ENCODE measurements around the gene CPSF6. TPM values are rescaled to one million over a fixed set of nuclear protein-coding genes. Genes with fewer than 3 reads are reported as not detected.
"Not testable (repeated sequence)": the region's sequence is repeated elsewhere in the genome, so short reads cannot be mapped to it uniquely, and the experiment has no call there.

CPSF6 gene
- total RNA-seq, 1 experiment from 2014 or later: 93.8 TPM

DNA sequence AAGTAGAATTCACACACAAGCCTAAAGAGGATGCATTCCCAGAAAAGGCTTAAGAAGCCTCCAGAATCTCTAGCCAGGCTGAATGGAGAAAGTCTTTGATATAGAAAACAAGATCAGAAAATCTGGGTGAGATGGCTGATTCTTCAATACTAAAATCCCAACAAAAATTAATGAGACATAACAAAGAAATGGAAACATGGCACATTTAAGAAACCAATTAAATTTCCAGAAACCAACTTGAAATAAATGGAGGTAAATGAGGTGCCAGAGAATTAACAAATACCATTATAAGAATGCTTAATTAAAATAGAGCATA, 51.9 kb downstream of the CPSF6 start:
- no peaks in the 10 kb centered on the region; the same call in 1 of the 2 replicates for H4K20me1 ChIP-seq (ENCODE audit: insufficient read depth, low read depth, low read length)
- DNase-seq: no peak
- H3K4me2 ChIP-seq (ENCODE audit: low read depth, low read length, poor library complexity, severe bottlenecking): no peak overlapping the region
- H3K27ac ChIP-seq (ENCODE audit: low read length): no peak overlapping the region
- H3K79me2 ChIP-seq (ENCODE audit: low read length): no peaks in the 10 kb centered on the region
- no peaks in the 10 kb centered on the region for H3K9me3 ChIP-seq (ENCODE audit: low read length)
- H3K9me2 ChIP-seq (replicated peaks; ENCODE audit: insufficient read depth, low read length): no peaks in the 10 kb centered on the region
- no peaks in the 10 kb centered on the region for H3K4me1 ChIP-seq (ENCODE audit: low read length)
- H3K36me3 ChIP-seq (ENCODE audit: insufficient read depth, low read length): no peaks in the 10 kb centered on the region
- no peak overlapping the region for H3K4me3 ChIP-seq (ENCODE audit: low read length)
- no peak overlapping the region for H2AFZ ChIP-seq (ENCODE audit: low read length)
- H3K9ac ChIP-seq (ENCODE audit: low read length): no peak overlapping the region
- no peaks in the 10 kb centered on the region for H3K27me3 ChIP-seq (ENCODE audit: low read length)

GRCh38 chr12:69298133-69298532, 58.8 kb downstream of the CPSF6 start:
- Histone ChIP-seq H3K9me3 (ENCODE audit: low read length) (no peaks in the 10 kb centered on the region), H2AFZ (ENCODE audit: low read length) (no peak overlapping the region), H3K4me2 (ENCODE audit: low read depth, low read length, poor library complexity, severe bottlenecking) (no peak overlapping the region), H3K36me3 (ENCODE audit: insufficient read depth, low read length) (no peaks in the 10 kb centered on the region), H3K4me1 (ENCODE audit: low read length) (no peaks in the 10 kb centered on the region), H3K9me2 (replicated peaks; ENCODE audit: insufficient read depth, low read length) (no peaks in the 10 kb centered on the region), H3K9ac (ENCODE audit: low read length) (no peak overlapping the region), H4K20me1 (ENCODE audit: insufficient read depth, low read depth, low read length) (no peaks in the 10 kb centered on the region), H3K27ac (ENCODE audit: low read length) (no peak overlapping the region), H3K79me2 (ENCODE audit: low read length) (no peaks in the 10 kb centered on the region), H3K27me3 (ENCODE audit: low read length) (no peaks in the 10 kb centered on the region), H3K4me3 (ENCODE audit: low read length) (no peak overlapping the region)
- peak; percentile 31 for DNase-seq

- no peak overlapping the region for H2AFZ ChIP-seq (ENCODE audit: low read length)
Measured at GRCh38 chr12:69298947-69299346, 59.6 kb downstream of the CPSF6 start.

GRCh38 chr12:69304284-69304683, 64.9 kb downstream of the CPSF6 start:
- Histone ChIP-seq H3K9me2 (replicated peaks; ENCODE audit: insufficient read depth, low read length) (no peaks in the 10 kb centered on the region; the same call in 1 of the 2 replicates), H3K79me2 (ENCODE audit: low read length) (no peaks in the 10 kb centered on the region), H3K9me3 (ENCODE audit: low read length) (peaks cover 13% of the 10 kb centered on the region), H3K4me3 (ENCODE audit: low read length) (no peak overlapping the region), H2AFZ (ENCODE audit: low read length) (no peak overlapping the region), H3K36me3 (ENCODE audit: insufficient read depth, low read length) (no peaks in the 10 kb centered on the region; the same call in 1 of the 2 replicates), H3K27me3 (ENCODE audit: low read length) (no peaks in the 10 kb centered on the region), H3K27ac (ENCODE audit: low read length) (no peak overlapping the region), H3K9ac (ENCODE audit: low read length) (no peak overlapping the region), H3K4me2 (ENCODE audit: low read depth, low read length, poor library complexity, severe bottlenecking) (no peak overlapping the region), H4K20me1 (ENCODE audit: insufficient read depth, low read depth, low read length) (no peaks in the 10 kb centered on the region), H3K4me1 (ENCODE audit: low read length) (no peaks in the 10 kb centered on the region)
- DNase-seq: no peak

More at GRCh38 chr12:69298947-69299346, 59.6 kb downstream of the CPSF6 start:
- H3K9ac ChIP-seq (ENCODE audit: low read length): no peak overlapping the region
- no peak overlapping the region for H3K4me2 ChIP-seq (ENCODE audit: low read depth, low read length, poor library complexity, severe bottlenecking)
- H3K79me2 ChIP-seq (ENCODE audit: low read length): no peaks in the 10 kb centered on the region
- H3K27ac ChIP-seq (ENCODE audit: low read length): no peak overlapping the region
- H4K20me1 ChIP-seq (ENCODE audit: insufficient read depth, low read depth, low read length): no peaks in the 10 kb centered on the region
- H3K9me3 ChIP-seq (ENCODE audit: low read length): peaks cover 2% of the 10 kb centered on the region; the same call in 1 of the 2 replicates
- DNase-seq: peak; percentile 33
- H3K36me3 ChIP-seq (ENCODE audit: insufficient read depth, low read length): no peaks in the 10 kb centered on the region
- H3K27me3 ChIP-seq (ENCODE audit: low read length): no peaks in the 10 kb centered on the region
- no peak overlapping the region for H3K4me3 ChIP-seq (ENCODE audit: low read length)
- H3K4me1 ChIP-seq (ENCODE audit: low read length): no peaks in the 10 kb centered on the region
- H3K9me2 ChIP-seq (replicated peaks; ENCODE audit: insufficient read depth, low read length): no peaks in the 10 kb centered on the region

DNA sequence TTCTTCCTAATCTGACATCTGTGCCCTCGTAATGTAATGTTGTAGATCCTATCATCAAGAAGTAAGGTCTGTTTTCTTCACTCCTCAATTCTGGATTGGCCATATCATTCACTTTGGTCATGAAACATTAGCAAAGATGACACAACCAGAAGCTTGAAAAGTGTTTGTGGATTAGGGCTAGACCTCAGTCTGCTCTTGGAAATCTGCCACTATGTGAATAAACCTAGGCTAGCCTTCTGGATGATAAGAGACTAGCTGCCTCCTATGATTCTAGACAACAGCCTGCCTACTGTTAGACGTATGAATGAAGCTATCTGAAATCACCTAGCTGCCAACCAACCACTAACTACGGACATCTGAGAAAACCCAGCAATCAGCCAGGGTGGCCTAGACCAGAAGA, 70.1 kb downstream of the CPSF6 start:
- no peak overlapping the region for H3K4me3 ChIP-seq (ENCODE audit: low read length)
- no peaks in the 10 kb centered on the region for H3K36me3 ChIP-seq (ENCODE audit: insufficient read depth, low read length)
- H3K4me2 ChIP-seq (ENCODE audit: low read depth, low read length, poor library complexity, severe bottlenecking): no peak overlapping the region
- no peaks in the 10 kb centered on the region; the same call in 1 of the 2 replicates for H3K9me2 ChIP-seq (replicated peaks; ENCODE audit: insufficient read depth, low read length)
- no peak overlapping the region for H2AFZ ChIP-seq (ENCODE audit: low read length)
- H3K79me2 ChIP-seq (ENCODE audit: low read length): no peaks in the 10 kb centered on the region
- no peak overlapping the region for H3K9ac ChIP-seq (ENCODE audit: low read length)
- no peak overlapping the region for H3K27ac ChIP-seq (ENCODE audit: low read length)
- peaks cover 6% of the 10 kb centered on the region for H3K9me3 ChIP-seq (ENCODE audit: low read length)
- no peaks in the 10 kb centered on the region for H3K4me1 ChIP-seq (ENCODE audit: low read length)
- no peaks in the 10 kb centered on the region for H3K27me3 ChIP-seq (ENCODE audit: low read length)
- no peaks in the 10 kb centered on the region for H4K20me1 ChIP-seq (ENCODE audit: insufficient read depth, low read depth, low read length)
- DNase-seq: no peak

GRCh38 chr12:69313209-69313608, 73.8 kb downstream of the CPSF6 start:
- Histone ChIP-seq H3K9ac (ENCODE audit: low read length) (no peak overlapping the region), H3K4me2 (ENCODE audit: low read depth, low read length, poor library complexity, severe bottlenecking) (no peak overlapping the region), H2AFZ (ENCODE audit: low read length) (no peak overlapping the region), H4K20me1 (ENCODE audit: insufficient read depth, low read depth, low read length) (no peaks in the 10 kb centered on the region), H3K27me3 (ENCODE audit: low read length) (no peaks in the 10 kb centered on the region), H3K27ac (ENCODE audit: low read length) (no peak overlapping the region), H3K79me2 (ENCODE audit: low read length) (no peaks in the 10 kb centered on the region), H3K36me3 (ENCODE audit: insufficient read depth, low read length) (no peaks in the 10 kb centered on the region), H3K4me1 (ENCODE audit: low read length) (peaks cover 4% of the 10 kb centered on the region; the same call in 1 of the 2 replicates), H3K4me3 (ENCODE audit: low read length) (no peak overlapping the region), H3K9me3 (ENCODE audit: low read length) (no peaks in the 10 kb centered on the region), H3K9me2 (replicated peaks; ENCODE audit: insufficient read depth, low read length) (no peaks in the 10 kb centered on the region)
- no peak for DNase-seq

- not testable (repeated sequence) for H3K27me3 ChIP-seq (ENCODE audit: low read length); H3K9me2 ChIP-seq (replicated peaks; ENCODE audit: insufficient read depth, low read length); H3K79me2 ChIP-seq (ENCODE audit: low read length); H3K27ac ChIP-seq (ENCODE audit: low read length); H3K9ac ChIP-seq (ENCODE audit: low read length); H3K4me2 ChIP-seq (ENCODE audit: low read depth, low read length, poor library complexity, severe bottlenecking); H2AFZ ChIP-seq (ENCODE audit: low read length); DNase-seq; H4K20me1 ChIP-seq (ENCODE audit: insufficient read depth, low read depth, low read length); H3K36me3 ChIP-seq (ENCODE audit: insufficient read depth, low read length); H3K9me3 ChIP-seq (ENCODE audit: low read length); H3K4me3 ChIP-seq (ENCODE audit: low read length)
- peaks cover 17% of the 10 kb centered on the region for H3K4me1 ChIP-seq (ENCODE audit: low read length)
Measured at GRCh38 chr12:69316784-69317183, 77.4 kb downstream of the CPSF6 start.

GRCh38 chr12:69317233-69317632, 77.9 kb downstream of the CPSF6 start:
- DNase-seq; H3K79me2 ChIP-seq (ENCODE audit: low read length); H3K9me3 ChIP-seq (ENCODE audit: low read length); H3K27me3 ChIP-seq (ENCODE audit: low read length); H2AFZ ChIP-seq (ENCODE audit: low read length); H4K20me1 ChIP-seq (ENCODE audit: insufficient read depth, low read depth, low read length); H3K4me2 ChIP-seq (ENCODE audit: low read depth, low read length, poor library complexity, severe bottlenecking); H3K9me2 ChIP-seq (replicated peaks; ENCODE audit: insufficient read depth, low read length); H3K9ac ChIP-seq (ENCODE audit: low read length); H3K36me3 ChIP-seq (ENCODE audit: insufficient read depth, low read length); H3K4me3 ChIP-seq (ENCODE audit: low read length); H3K27ac ChIP-seq (ENCODE audit: low read length): not testable (repeated sequence)
- H3K4me1 ChIP-seq (ENCODE audit: low read length): peaks cover 18% of the 10 kb centered on the region

GRCh38 chr12:69318225-69318624, 78.9 kb downstream of the CPSF6 start:
- Histone ChIP-seq H3K4me3 (ENCODE audit: low read length) (no peak overlapping the region), H3K4me2 (ENCODE audit: low read depth, low read length, poor library complexity, severe bottlenecking) (no peak overlapping the region), H4K20me1 (ENCODE audit: insufficient read depth, low read depth, low read length) (no peaks in the 10 kb centered on the region), H3K9me2 (replicated peaks; ENCODE audit: insufficient read depth, low read length) (no peaks in the 10 kb centered on the region), H3K27me3 (ENCODE audit: low read length) (no peaks in the 10 kb centered on the region), H3K36me3 (ENCODE audit: insufficient read depth, low read length) (no peaks in the 10 kb centered on the region), H2AFZ (ENCODE audit: low read length) (no peak overlapping the region), H3K9ac (ENCODE audit: low read length) (no peak overlapping the region), H3K79me2 (ENCODE audit: low read length) (no peaks in the 10 kb centered on the region), H3K27ac (ENCODE audit: low read length) (no peak overlapping the region), H3K9me3 (ENCODE audit: low read length) (no peaks in the 10 kb centered on the region), H3K4me1 (ENCODE audit: low read length) (peaks cover 18% of the 10 kb centered on the region)
- no peak for DNase-seq
